Small intestine (tissue), 7 donors: ENCODE measurements around the gene TFPT. TPM values are rescaled to one million over a fixed set of nuclear protein-coding genes. Genes with fewer than 3 reads are reported as not detected.
A peak's percentile ranks its signal among the peaks of the same experiment; 100 is the strongest.

Experiments
- DNase-seq, 2 donors: peaks; one replicate each; pipeline versions ENCODE4 v3.0.0 to v3.0.0-alpha.2; 2013
- FAIRE-seq: peaks from 2 replicates; lab custom pipeline; 2012; peaks lifted over from hg19 to GRCh38; lab: Jason Lieb, UNC
- H3K27ac ChIP-seq, 3 donors: one replicate each; pipeline ENCODE4 v1.5.1; 2013; ENCODE audit warnings: low read length in 2 of 3, mild to moderate bottlenecking in 2 of 3, control low read depth in 1 of 3, inconsistent platforms in 1 of 3, low read depth in 1 of 3, moderate library complexity in 1 of 3
- H3K27me3 ChIP-seq, 3 donors: one replicate each; pipeline ENCODE4 v1.6.1; 2013; ENCODE audit warnings: low read length in 3 of 3, inconsistent platforms in 1 of 3; ENCODE audit not compliant: control insufficient read depth in 3 of 3, insufficient read depth in 3 of 3
- H3K36me3 ChIP-seq, 3 donors: one replicate each; pipeline ENCODE4 v1.6.1; 2013; ENCODE audit warnings: low read length in 3 of 3, inconsistent platforms in 1 of 3, low read depth in 1 of 3, mild to moderate bottlenecking in 1 of 3, moderate library complexity in 1 of 3; ENCODE audit not compliant: control insufficient read depth in 3 of 3, insufficient read depth in 2 of 3
- H3K4me1 ChIP-seq, 3 donors: one replicate each; pipeline ENCODE4 v1.6.1; 2013; ENCODE audit warnings: low read length in 2 of 3, inconsistent platforms in 1 of 3, low read depth in 1 of 3, mild to moderate bottlenecking in 1 of 3, moderate library complexity in 1 of 3; ENCODE audit not compliant: control insufficient read depth in 3 of 3, insufficient read depth in 2 of 3
- H3K4me3 ChIP-seq, 3 donors: one replicate each; pipeline ENCODE4 v1.5.1; 2013; ENCODE audit warnings: low read length in 3 of 3, control low read depth in 1 of 3, inconsistent platforms in 1 of 3, low read depth in 1 of 3, mild to moderate bottlenecking in 1 of 3, moderate library complexity in 1 of 3
- H3K9me3 ChIP-seq, 2 donors: one replicate each; pipeline ENCODE4 v1.6.1; 2013; ENCODE audit warnings: low read depth in 1 of 2, low read length in 1 of 2; ENCODE audit not compliant: control insufficient read depth in 2 of 2, insufficient read depth in 1 of 2
- WGBS, 3 donors: extraction: QIAGEN DNeasy Blood & Tissue Kit; methylation state at CpG; one replicate each; pipeline ENCODE4 v1.1.7; 2013; 5-methylcytosine and 5-hydroxymethylcytosine counted together
- polyA plus RNA-seq, 4 donors: library from polyadenylated mRNA; stranded (reverse) in 3 of 4; unstranded in 1 of 4; fragments of 200-250 nt in 3 of 4; fragments of 120-200 nt in 1 of 4; gene quantifications; one replicate each; pipeline versions ENCODE4 v1.2.1 to v1.2.3, GENCODE V29; 2013
- donor health status: healthy with polysubstance abuse.
- donor health status: control.
- donor health status: control.
- donor health status: Bipolar disorder and iron deficiency.
- donor health status: healthy.

TFPT gene
- polyA plus RNA-seq, 4 donors = 16.4 to 26.5 (median 23.1) TPM

DNA sequence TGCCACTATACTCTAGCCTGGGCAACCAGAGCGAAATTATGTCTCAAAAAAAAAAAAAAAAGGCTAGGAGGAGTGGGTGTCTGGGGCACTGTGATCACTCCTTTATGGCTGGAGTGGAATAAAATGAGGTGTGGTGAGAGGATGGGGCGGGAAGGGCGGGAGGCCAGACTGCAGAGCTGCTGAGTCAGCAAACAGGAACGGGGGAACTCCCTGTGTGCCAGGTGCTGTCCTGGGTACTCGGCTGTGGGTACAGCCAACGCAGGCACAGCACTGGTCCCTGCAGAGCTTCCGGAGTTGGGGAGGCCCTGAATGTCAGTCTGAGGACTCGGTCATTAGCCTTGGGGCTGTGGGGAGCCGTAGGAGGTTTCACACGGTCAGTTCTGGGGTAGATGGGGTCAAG, 5.8 kb upstream of the TFPT start:
- H3K27ac ChIP-seq = no peak overlapping the region
- WGBS, 3 donors = 79 to 92% (median 91%) methylated on average over 10 of the region's 10 CpGs
- no peaks in the 10 kb centered on the region for H3K9me3 ChIP-seq
- FAIRE-seq (no peak), DNase-seq (peak in 1 of 2 donors; percentile 12)
- H3K27me3 ChIP-seq = no peaks in the 10 kb centered on the region
- no peaks in the 10 kb centered on the region for H3K4me1 ChIP-seq
- no peak overlapping the region for H3K4me3 ChIP-seq
- H3K36me3 ChIP-seq = peaks cover 8 to 72% (median 23%) of the 10 kb centered on the region in 3 donors

DNA sequence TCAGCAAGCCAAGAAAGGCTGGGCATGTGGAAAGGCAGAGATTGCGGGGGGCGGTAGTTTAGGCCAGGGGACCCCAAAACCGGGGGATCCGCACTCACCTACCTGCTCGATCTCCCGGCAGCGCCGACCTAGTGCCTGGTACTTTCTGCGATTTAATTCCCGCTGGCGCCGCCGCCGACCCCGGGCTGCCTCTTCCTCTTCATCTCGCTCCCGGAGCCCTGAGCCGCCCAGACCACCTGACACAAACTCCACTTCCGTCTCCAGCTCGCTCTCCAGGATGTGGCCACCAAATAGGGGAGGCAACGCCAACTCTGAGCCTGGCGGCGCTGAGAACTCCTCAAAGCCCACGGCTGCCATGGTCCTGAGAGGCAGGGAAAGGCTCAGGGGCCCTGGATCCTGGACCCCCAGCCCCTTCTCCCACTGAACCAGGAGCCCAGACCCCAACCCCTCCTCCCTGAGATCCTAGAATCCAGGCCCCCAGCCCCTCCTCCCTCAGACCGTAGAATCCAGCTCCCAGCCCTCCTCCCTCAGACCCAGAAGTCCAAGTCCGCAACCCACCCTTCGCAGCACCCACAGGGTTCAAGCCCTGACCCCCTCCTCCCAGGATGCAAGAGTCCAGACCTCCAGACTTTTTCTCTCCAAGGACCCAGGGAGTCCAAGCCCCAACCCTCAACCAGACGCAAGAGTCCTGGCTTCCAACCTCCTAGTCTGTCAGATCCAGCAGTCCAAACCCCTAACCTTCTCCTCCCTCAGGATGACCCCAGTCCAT, 933 bp downstream of the TFPT start:
- no peaks in the 10 kb centered on the region for H3K9me3 ChIP-seq
- FAIRE-seq = no peak
- peak; percentile 41 for DNase-seq
- H3K4me3 ChIP-seq = peak overlapping the region; percentile 58 to 74 (median 59)
- H3K4me1 ChIP-seq = peaks cover 0 to 4% (median 0%) of the 10 kb centered on the region in 3 donors
- H3K27me3 ChIP-seq = no peaks in the 10 kb centered on the region
- H3K36me3 ChIP-seq = peaks cover 4 to 37% (median 4%) of the 10 kb centered on the region in 3 donors
- 11 to 25% (median 12%) methylated on average over 28 of the region's 28 CpGs for WGBS, 3 donors
- peak overlapping the region in 1 of 3 donors; percentile 86 for H3K27ac ChIP-seq

DNA sequence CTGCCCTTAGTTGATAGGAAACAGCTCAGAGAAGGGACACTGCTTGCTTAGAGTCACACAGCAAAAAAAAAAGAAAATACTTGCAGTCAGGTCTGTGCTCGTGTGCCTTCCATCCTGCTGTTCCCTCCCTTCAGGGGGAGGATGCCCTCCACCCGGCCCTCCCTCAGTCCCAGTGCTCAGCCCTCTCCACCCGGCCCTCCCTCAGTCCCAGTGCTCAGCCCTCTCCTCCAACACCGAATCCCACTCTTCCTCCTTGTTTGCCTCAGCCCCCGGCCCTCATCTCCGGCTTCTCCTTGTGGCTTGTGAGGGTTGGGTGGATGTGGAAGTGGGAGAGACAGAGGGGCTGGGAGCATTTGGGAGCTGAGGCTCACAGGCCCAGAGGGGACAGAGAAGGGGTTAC, 5.8 kb downstream of the TFPT start:
- DNase-seq = no peak

DNA sequence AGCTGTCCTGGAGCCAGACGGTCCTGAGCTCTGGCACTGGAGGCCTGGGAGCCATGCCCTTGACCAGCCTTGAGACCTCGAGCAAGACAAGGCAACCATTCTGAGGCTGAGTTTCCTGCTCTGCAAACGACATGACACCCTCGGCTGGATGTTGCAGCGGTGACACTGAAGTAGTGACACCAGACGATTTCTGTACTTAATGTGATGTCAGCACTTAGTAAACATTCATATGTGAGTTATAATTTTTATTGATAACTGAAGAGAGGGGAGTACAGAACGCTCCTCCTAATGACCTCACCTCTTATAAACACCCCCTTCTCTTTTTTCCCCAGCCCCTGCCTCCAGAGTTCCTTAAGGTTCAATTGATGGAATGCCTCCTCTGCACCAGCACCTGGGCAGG, 7.0 kb downstream of the TFPT start:
- H3K27me3 ChIP-seq = no peaks in the 10 kb centered on the region
- H3K36me3 ChIP-seq = peaks cover 4 to 67% (median 17%) of the 10 kb centered on the region in 3 donors
- WGBS, 3 donors = 74 to 84% (median 77%) methylated on average over 7 of the region's 7 CpGs
- H3K9me3 ChIP-seq = no peaks in the 10 kb centered on the region
- no peak for FAIRE-seq
- H3K27ac ChIP-seq = no peak overlapping the region
- no peak for DNase-seq
- peaks cover 0 to 2% (median 0%) of the 10 kb centered on the region in 3 donors for H3K4me1 ChIP-seq
- no peak overlapping the region for H3K4me3 ChIP-seq

More for the DNA sequence above, 5.8 kb downstream of the TFPT start:
- Histone ChIP-seq H3K4me1 (peaks cover 0 to 4% (median 0%) of the 10 kb centered on the region in 3 donors), H3K36me3 (peaks cover 4 to 68% (median 17%) of the 10 kb centered on the region in 3 donors), H3K4me3 (no peak overlapping the region), H3K9me3 (no peaks in the 10 kb centered on the region), H3K27me3 (no peaks in the 10 kb centered on the region), H3K27ac (no peak overlapping the region)
- no peak for FAIRE-seq
- 79 to 83% (median 81%) methylated on average over 5 to 6 of the region's 6 CpGs for WGBS, 3 donors

DNA sequence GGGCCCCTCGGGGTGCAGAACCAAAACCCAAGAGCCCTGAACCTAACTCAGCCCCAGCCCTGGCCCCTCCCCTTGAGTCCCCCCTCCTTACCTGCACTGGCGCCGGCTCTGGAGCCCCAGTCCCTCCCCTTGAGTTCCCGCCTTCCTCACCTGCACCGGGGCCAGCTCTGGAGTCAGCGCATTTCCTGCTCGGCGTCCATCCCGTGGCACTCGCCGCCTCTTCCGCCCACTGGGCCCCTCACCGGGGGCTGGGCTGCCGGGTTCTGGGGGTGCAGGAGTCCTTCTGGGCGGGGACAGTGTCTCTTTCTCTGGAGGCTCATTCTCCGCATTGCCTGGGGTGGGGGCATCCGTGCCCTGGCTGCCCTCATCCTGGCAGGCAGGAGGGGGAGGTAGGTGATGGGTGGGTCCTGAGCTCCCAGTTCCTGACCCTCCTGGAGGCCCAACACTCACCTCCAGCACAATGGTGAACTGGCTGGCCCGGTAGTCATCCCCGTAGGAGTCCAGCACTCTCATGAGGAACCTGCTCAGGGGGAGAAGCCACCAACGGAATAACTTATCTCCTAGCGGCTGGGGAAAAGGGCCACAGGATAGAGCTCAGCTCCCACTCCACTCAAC, 7.5 kb downstream of the TFPT start:
- Histone ChIP-seq H3K27me3 (no peaks in the 10 kb centered on the region), H3K9me3 (no peaks in the 10 kb centered on the region), H3K36me3 (peaks cover 4 to 67% (median 17%) of the 10 kb centered on the region in 3 donors), H3K4me3 (no peak overlapping the region), H3K4me1 (peaks cover 0 to 2% (median 0%) of the 10 kb centered on the region in 3 donors), H3K27ac (no peak overlapping the region)
- whole genome bisulfite sequencing, 3 donors = 76 to 83% (median 80%) methylated on average over 21 of the region's 21 CpGs
- no peak for FAIRE-seq
- DNase-seq = no peak

DNA sequence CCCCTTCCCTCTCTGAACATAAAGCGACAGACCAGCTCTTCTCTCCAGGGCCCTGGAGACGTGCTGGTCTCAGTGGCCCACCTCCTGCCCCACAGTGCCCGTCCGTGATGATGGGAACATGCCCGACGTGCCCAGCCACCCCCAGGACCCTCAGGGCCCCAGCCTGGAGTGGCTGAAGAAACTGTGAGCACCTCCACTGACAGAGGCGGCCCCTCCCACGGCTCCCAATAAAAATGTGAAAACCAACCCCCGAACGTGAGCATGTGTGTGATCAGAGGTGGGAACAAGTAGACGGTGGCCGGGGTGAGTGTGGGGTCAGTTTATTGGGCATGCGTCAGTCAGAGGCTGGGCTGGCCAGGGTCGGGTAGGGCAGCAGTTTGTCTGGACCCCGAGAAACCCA, 8.7 kb downstream of the TFPT start:
- 80 to 84% (median 84%) methylated on average over 15 of the region's 15 CpGs for WGBS, 3 donors
- no peaks in the 10 kb centered on the region for H3K27me3 ChIP-seq
- H3K27ac ChIP-seq = no peak overlapping the region
- H3K4me1 ChIP-seq = peaks cover 0 to 2% (median 0%) of the 10 kb centered on the region in 3 donors
- no peaks in the 10 kb centered on the region for H3K9me3 ChIP-seq
- FAIRE-seq = no peak
- no peak for DNase-seq
- peaks cover 4 to 59% (median 17%) of the 10 kb centered on the region in 3 donors for H3K36me3 ChIP-seq
- H3K4me3 ChIP-seq = no peak overlapping the region

DNA sequence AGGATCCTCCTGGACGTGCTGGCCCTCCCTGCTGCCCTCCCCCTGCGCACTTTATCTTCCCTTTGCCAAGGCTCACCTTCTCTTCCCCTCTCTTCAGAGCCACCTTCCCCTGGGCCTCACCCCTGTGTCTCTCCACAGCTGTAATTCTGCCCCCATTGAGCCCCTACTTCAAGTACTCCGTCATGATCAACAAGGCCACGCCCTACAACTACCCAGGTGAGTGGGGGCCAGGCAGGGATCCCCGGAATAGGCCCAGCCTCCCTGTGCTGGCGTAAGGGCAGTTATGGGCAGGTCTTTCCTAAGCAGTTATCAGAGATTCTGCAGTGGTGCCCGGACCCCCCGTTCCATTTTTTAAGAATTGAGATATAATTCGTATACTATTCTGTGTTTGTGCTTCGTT, 9.7 kb downstream of the TFPT start:
- H3K27me3 ChIP-seq = no peaks in the 10 kb centered on the region
- H3K4me1 ChIP-seq = peaks cover 0 to 2% (median 0%) of the 10 kb centered on the region in 3 donors
- 87 to 93% (median 91%) methylated on average over 10 of the region's 10 CpGs for WGBS, 3 donors
- H3K27ac ChIP-seq = no peak overlapping the region
- peaks cover 4 to 55% (median 17%) of the 10 kb centered on the region in 3 donors for H3K36me3 ChIP-seq
- H3K9me3 ChIP-seq = no peaks in the 10 kb centered on the region
- H3K4me3 ChIP-seq = no peak overlapping the region
- FAIRE-seq (no peak), DNase-seq (no peak)

DNA sequence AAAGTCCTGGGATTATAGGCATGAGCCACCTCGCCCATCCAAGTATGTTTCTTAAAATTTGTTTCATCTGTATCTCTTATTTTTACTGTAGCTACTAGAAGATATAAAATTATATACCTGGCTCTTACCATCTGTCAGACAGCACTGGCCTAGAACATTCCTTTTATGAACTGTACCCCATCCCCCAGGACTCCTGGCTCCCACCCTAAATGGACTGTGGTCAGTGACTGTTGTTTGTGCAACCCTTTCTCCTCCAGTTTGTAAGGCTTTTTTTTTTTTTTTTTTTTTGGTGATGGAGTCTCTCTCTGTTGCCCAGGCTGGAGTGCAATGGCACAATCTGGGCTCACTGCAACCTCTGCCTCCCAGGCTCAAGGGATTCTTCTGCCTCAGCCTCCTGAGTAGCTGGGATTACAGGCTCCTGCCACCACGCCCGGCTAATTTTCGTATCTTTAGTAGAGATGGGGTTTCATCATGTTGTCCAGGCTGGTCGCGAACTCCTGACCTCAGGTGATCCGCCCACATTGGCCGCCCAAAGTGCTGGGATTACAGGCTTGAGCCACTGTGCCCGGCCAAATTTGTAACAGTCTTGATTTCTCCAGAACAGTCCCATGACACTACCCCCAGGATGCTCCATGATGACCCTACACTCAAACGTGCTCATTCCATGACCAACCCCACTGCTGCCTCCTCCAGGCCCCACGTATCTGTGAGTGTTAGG, 10.3 kb downstream of the TFPT start:
- Histone ChIP-seq H3K27ac (no peak overlapping the region), H3K36me3 (peaks cover 4 to 49% (median 17%) of the 10 kb centered on the region in 3 donors), H3K4me1 (peaks cover 0 to 2% (median 0%) of the 10 kb centered on the region in 3 donors), H3K4me3 (no peak overlapping the region), H3K9me3 (no peaks in the 10 kb centered on the region), H3K27me3 (no peaks in the 10 kb centered on the region)
- no peak for DNase-seq
- 85 to 95% (median 91%) methylated on average over 11 of the region's 11 CpGs for WGBS, 3 donors
- no peak for FAIRE-seq
